ENCODE data around the gene DGKD.
A peak's percentile ranks its signal among the peaks of the same experiment; 100 is the strongest.

DGKD gene

GRCh38 chr2:233464056-233464455 lies 109.8 kb downstream of the DGKD start:
- no peak for DNase-seq

GRCh38 chr2:233464531-233465240 lies 110.4 kb downstream of the DGKD start:
- DNase-seq = no peak

GRCh38 chr2:233466991-233467603 lies 112.8 kb downstream of the DGKD start:
- no peak for DNase-seq

- no peak for DNase-seq
Observed at GRCh38 chr2:233468047-233468740, 113.9 kb downstream of the DGKD start.

DNA sequence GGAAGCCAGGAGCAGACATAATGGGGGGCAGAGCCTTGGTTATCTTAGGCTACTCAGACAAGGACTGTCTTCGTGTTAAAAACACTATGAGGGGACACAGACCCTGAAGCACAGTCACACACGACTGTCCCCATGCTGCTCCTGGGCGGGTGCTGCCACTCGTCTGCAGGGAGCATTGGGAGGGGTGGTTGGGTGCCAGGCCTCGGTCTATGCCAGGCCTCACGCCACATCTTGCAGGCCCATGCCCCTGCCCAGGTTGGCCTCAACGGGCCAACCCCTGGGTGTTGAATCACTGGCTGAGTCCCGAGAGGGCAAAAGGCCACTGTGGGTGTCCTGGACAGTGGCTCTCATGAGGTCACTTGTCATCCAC lies 114.4 kb downstream of the DGKD start:
- DNase-seq = no peak

GRCh38 chr2:233469261-233470010 lies 115.1 kb downstream of the DGKD start:
- peak in 1 of 2 donors; percentile 2 for DNase-seq

DNA sequence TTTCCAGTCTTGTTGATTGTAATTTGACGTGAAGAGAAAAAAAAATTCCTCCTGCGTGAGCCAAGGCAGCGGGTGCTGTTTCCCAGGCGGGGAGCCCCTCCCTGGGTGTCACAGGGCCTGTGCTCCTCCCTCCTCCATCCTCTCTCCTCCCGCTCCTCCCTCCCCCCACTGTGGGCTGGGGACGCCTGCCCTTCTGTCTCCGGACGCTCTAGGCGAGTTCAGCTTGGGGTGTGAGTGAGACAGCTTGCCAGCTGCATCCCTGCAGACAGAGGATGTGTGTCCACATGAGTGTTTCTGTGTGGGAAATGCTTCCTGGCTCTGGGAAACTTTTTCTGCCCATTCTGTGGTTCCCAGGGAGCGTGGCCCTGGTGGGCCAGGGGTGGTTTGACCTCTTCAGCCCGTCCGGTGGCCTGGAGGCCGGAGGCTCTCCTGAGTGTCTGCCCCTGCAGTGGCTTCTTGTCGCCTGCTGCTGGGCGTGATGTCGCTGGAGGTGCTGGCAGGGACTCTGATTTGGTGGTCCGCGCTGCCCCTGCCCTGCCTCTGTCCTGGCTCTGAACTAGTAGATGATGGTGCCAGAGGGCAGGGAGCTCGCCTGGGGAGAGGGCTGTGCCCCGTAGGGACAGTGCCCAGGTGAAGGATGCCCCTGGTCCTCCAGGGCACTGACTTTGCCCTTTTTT lies 115.9 kb downstream of the DGKD start:
- DNase-seq = peak in 1 of 2 donors; percentile 8

DNA sequence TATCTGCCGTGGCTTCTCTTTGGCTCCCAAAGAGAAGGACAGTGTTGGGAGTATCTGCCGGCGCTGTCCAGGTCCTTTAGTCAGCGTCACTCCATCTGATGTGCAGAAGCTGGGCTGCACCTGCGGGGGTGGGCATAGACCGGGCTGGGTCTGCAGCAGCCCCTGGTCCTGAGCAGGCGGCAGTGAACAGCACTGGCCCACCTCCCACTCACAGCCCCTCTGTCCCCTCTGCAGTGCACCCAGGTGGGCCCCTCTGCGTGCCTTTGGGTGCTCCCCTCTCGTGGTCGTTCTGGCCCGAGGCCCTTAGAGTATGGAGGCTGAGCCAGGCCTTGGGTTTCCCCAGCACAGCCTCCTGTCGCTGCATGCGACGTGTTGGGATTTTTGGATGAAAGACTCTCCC lies 116.5 kb downstream of the DGKD start:
- DNase-seq = peak in 1 of 2 donors; percentile 8

GRCh38 chr2:233471291-233472035 lies 117.2 kb downstream of the DGKD start:
- DNase-seq = peak in 1 of 2 donors; percentile 6

GRCh38 chr2:233473386-233473791 lies 119.1 kb downstream of the DGKD start:
- DNase-seq = no peak

- no peak for DNase-seq
Observed at GRCh38 chr2:233473878-233474277, 119.6 kb downstream of the DGKD start.

DNA sequence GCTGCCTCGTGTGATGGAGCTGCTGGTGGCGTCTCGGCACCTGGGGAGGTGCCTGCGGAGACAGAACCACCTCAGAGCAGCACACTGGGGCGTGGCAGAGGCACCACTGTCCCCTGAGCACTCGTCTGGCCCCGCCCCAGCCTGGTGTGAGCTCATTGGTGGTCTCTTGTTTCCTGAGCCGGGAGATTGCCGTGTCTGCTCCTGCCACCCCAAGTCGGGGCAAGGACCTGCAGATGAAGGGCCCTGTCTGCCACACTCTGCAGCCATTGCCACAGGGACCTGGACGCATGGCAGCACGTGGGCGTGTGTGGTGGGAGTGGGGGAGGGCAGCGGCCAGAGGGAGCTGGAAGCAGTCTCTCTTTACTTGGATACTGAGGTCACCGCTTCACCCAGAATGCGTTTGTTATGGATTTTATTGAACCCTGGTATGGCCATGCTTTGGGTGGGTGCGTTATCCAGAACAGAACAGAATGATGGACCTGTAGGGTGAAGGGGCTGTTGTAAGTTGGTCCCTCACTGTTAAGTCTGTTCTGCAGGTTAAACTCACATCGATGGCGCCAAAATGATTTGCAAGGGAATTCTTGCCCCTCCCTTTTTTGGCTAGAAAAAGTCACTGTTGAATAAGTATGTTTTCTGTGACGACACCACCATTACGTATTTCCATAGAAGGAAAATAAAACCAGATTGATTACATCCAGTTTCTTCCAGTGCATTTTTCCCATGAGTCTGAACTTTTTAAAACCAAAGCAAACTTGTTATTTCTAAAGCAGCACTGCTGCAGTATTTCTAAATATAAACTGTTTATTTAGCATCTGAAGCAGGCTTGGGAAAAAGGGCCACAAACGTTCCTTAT lies 120.2 kb downstream of the DGKD start:
- no peak for DNase-seq

- no peak for DNase-seq
Observed at GRCh38 chr2:233476063-233476410, 121.7 kb downstream of the DGKD start.

GRCh38 chr2:233476651-233477547 lies 122.6 kb downstream of the DGKD start:
- no peak for DNase-seq

DNA sequence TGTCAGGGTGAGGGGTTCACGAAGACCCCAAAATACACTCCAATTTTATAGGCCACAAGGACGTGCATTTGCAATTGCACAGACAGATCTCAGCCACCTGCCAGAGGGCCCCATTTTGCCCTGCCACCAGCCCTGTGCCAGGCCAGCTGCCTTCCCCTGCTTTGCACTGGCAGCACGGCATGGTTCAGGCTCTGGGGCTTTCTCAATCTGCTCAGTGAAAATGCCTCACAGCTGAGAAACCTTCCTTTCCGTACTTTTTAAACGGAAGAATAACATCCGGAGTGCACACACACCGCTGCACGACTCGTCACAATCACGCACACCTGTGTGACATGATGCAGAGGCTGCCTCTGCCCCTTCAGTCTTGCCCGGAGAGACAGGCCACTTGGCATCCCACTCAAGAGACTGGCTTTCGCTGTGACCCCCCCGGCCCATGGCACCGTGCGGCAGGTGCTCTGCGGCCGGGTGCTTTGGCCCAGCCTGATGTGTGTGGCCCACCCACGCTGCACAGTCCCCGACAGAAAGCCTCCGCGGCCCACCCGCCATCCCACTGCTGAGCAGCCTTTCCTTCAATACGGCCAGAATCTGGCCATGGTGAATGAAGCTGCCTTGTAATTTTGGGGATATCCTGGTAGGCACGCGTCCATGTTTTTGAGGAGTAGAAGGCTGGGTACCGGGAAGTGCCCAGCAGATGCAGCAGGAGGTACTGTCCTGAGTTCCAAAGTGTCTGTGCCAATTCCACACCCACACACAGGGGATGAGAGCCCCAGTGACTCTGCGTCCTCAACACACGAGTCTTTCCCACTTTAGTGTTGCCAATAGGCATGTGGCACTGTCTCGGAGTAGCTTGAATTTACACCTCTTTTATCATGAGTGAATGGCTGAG lies 123.5 kb downstream of the DGKD start:
- no peak for DNase-seq

DNA sequence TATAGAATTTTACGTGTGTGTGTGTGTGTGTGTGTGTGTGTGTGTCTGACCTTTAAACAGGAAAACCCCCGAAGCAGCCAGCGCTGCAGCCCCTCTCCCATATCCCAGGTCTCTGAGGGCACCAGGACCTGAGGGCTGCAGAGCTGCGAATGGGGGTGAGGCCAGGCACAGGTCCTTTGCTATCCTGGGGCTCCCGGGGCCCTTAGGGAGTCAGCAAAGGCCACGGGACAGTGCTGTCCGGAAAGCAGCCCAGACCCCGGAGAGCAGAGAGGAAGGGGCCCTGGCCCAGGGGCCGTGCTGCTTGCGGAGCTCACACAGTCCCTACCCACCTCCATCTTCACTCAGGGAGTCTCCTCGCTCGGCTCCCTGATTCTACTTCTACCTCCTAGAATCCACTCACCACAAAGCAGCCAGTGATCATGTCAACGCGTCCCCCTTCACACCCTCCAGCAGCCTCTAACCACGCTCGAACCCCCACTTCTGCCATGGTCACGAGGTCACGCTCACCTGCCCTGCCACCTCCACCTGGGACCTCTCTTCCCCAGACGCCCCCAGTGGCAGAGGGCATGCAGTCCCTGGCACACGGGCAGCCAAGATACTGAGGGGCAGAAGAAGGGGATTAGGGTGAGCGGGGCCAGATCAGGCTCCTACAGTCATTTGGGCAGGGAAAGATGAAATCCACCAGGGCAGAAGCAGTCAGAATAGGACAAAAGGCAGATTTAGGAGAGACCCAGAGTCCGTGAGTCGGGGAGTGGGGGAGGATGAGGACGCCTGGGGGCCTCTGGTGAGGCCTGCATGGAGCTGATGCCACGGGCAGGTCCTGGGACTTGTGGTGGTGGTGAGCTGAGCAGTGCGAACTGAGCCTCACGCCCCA lies 125.6 kb downstream of the DGKD start:
- DNase-seq = no peak

GRCh38 chr2:233480490-233481202 lies 126.4 kb downstream of the DGKD start:
- no peak for DNase-seq
